HEK293 (cell line): ENCODE data around the gene TBXA2R.

Source experiments
- KLF1 ChIP-seq: fragments of 450-650 bp; formaldehyde crosslinking; IDR thresholded peaks from 2 replicates; pipeline ENCODE4 v1.5.1; 2016; ENCODE audit warnings: missing biosample characterization, missing genetic modification characterization
- KLF8 ChIP-seq: fragments of 450-650 bp; formaldehyde crosslinking; IDR thresholded peaks from 2 replicates; pipeline ENCODE4 v1.5.1; 2016; ENCODE audit warnings: missing biosample characterization, missing genetic modification characterization
- MYNN ChIP-seq: fragments of 450-650 bp; formaldehyde crosslinking; IDR thresholded peaks from 2 replicates; pipeline ENCODE4 v1.5.1; 2016; ENCODE audit warnings: missing biosample characterization, missing genetic modification characterization, borderline replicate concordance
- OSR2 ChIP-seq: fragments of 450-650 bp; formaldehyde crosslinking; IDR thresholded peaks from 2 replicates; pipeline ENCODE4 v1.5.1; 2016; ENCODE audit warnings: missing biosample characterization, missing genetic modification characterization
- SP3 ChIP-seq: fragments of 450-650 bp; formaldehyde crosslinking; IDR thresholded peaks from 2 replicates; pipeline ENCODE4 v1.5.1; 2016; ENCODE audit warnings: missing biosample characterization, missing genetic modification characterization
- ZBTB8A ChIP-seq: fragments of 450-650 bp; formaldehyde crosslinking; IDR thresholded peaks from 2 replicates; pipeline ENCODE4 v1.5.1; 2016; ENCODE audit warnings: missing biosample characterization, missing genetic modification characterization
- ZFHX2 ChIP-seq: fragments of 450-650 bp; formaldehyde crosslinking; conservative IDR thresholded peaks from 2 replicates; pipeline ENCODE4 v1.5.1; 2016; ENCODE audit warnings: missing biosample characterization, missing genetic modification characterization
- ZFP3 ChIP-seq: fragments of 450-650 bp; formaldehyde crosslinking; IDR thresholded peaks from 2 replicates; pipeline ENCODE4 v1.5.1; 2016; ENCODE audit warnings: low read depth, missing biosample characterization, missing genetic modification characterization
- ZNF132 ChIP-seq: fragments of 450-650 bp; formaldehyde crosslinking; IDR thresholded peaks from 2 replicates; pipeline ENCODE4 v1.5.1; 2017; ENCODE audit warnings: missing biosample characterization, missing genetic modification characterization, borderline replicate concordance
- ZNF140 ChIP-seq: fragments of 450-650 bp; formaldehyde crosslinking; IDR thresholded peaks from 2 replicates; pipeline ENCODE4 v1.5.1; 2016; ENCODE audit warnings: missing biosample characterization, missing genetic modification characterization
- ZNF146 ChIP-seq: fragments of 450-650 bp; formaldehyde crosslinking; IDR thresholded peaks from 2 replicates; pipeline ENCODE4 v1.5.1; 2016; ENCODE audit warnings: missing biosample characterization, missing genetic modification characterization
- ZNF155 ChIP-seq: fragments of 450-650 bp; formaldehyde crosslinking; IDR thresholded peaks from 2 replicates; pipeline ENCODE4 v1.5.1; 2016; ENCODE audit warnings: missing biosample characterization, missing genetic modification characterization
- ZNF157 ChIP-seq: fragments of 450-650 bp; formaldehyde crosslinking; IDR thresholded peaks from 2 replicates; pipeline ENCODE4 v1.5.1; 2016; ENCODE audit warnings: missing biosample characterization, missing genetic modification characterization
- ZNF16 ChIP-seq: fragments of 450-650 bp; formaldehyde crosslinking; IDR thresholded peaks from 2 replicates; pipeline ENCODE4 v1.5.1; 2016; ENCODE audit warnings: low read depth, missing biosample characterization, missing genetic modification characterization
- ZNF292 ChIP-seq: fragments of 450-650 bp; formaldehyde crosslinking; IDR thresholded peaks from 2 replicates; pipeline ENCODE4 v1.5.1; 2016; ENCODE audit warnings: low read depth, missing biosample characterization, missing genetic modification characterization, borderline replicate concordance
- ZNF341 ChIP-seq: fragments of 450-650 bp; formaldehyde crosslinking; IDR thresholded peaks from 2 replicates; pipeline ENCODE4; 2016; ENCODE audit warnings: low read depth, missing biosample characterization, missing genetic modification characterization
- ZNF423 ChIP-seq: fragments of 450-650 bp; formaldehyde crosslinking; IDR thresholded peaks from 2 replicates; pipeline ENCODE4 v1.5.1; 2016; ENCODE audit warnings: missing biosample characterization, missing genetic modification characterization
- ZNF473 ChIP-seq: fragments of 450-650 bp; formaldehyde crosslinking; IDR thresholded peaks from 2 replicates; pipeline ENCODE4 v1.5.1; 2017; ENCODE audit warnings: missing biosample characterization, missing genetic modification characterization
- ZNF530 ChIP-seq: fragments of 450-650 bp; formaldehyde crosslinking; IDR thresholded peaks from 2 replicates; pipeline ENCODE4 v1.5.1; 2016; ENCODE audit warnings: low read depth, missing biosample characterization, missing genetic modification characterization
- ZNF548 ChIP-seq: fragments of 450-650 bp; formaldehyde crosslinking; IDR thresholded peaks from 2 replicates; pipeline ENCODE4 v1.5.1; 2016; ENCODE audit warnings: missing biosample characterization, missing genetic modification characterization
- ZNF558 ChIP-seq: fragments of 450-650 bp; formaldehyde crosslinking; IDR thresholded peaks from 2 replicates; pipeline ENCODE4 v1.5.1; 2016; ENCODE audit warnings: missing biosample characterization, missing genetic modification characterization
- ZNF610 ChIP-seq: fragments of 450-650 bp; formaldehyde crosslinking; IDR thresholded peaks from 2 replicates; pipeline ENCODE4 v1.5.1; 2016; ENCODE audit warnings: missing biosample characterization, missing genetic modification characterization, borderline replicate concordance
- ZNF626 ChIP-seq: fragments of 450-650 bp; sonication (Bioruptor Pico); formaldehyde crosslinking; IDR thresholded peaks from 2 replicates; pipeline ENCODE4 v1.5.1; 2018; ENCODE audit warnings: missing biosample characterization, missing genetic modification characterization, inconsistent platforms
- ZNF660 ChIP-seq: fragments of 450-650 bp; IDR thresholded peaks from 2 replicates; pipeline ENCODE4 v1.5.1; 2018; ENCODE audit warnings: missing biosample characterization, mild to moderate bottlenecking, missing genetic modification characterization
- ZNF843 ChIP-seq: fragments of 450-650 bp; formaldehyde crosslinking; IDR thresholded peaks from 2 replicates; pipeline ENCODE4 v1.5.1; 2016; ENCODE audit warnings: missing biosample characterization, missing genetic modification characterization
- ZSCAN23 ChIP-seq: fragments of 450-650 bp; formaldehyde crosslinking; IDR thresholded peaks from 2 replicates; pipeline ENCODE4 v1.5.1; 2016; ENCODE audit warnings: missing biosample characterization, missing genetic modification characterization
- TF ChIP-seq, protein P1 (sequence below): fragments of 450-650 bp; formaldehyde crosslinking; IDR thresholded peaks from 2 replicates; pipeline ENCODE4 v1.5.1; 2016; ENCODE audit warnings: missing biosample characterization, missing genetic modification characterization
- TF ChIP-seq, protein P2 (sequence below): fragments of 450-650 bp; formaldehyde crosslinking; IDR thresholded peaks from 2 replicates; pipeline ENCODE4 v1.5.1; 2016; ENCODE audit warnings: missing biosample characterization, missing genetic modification characterization
- TF ChIP-seq, protein P3 (sequence below): fragments of 450-650 bp; formaldehyde crosslinking; IDR thresholded peaks from 2 replicates; pipeline ENCODE4 v1.5.1; 2016; ENCODE audit warnings: missing biosample characterization, missing genetic modification characterization
- TF ChIP-seq, protein P4 (sequence below): fragments of 450-650 bp; formaldehyde crosslinking; IDR thresholded peaks from 2 replicates; pipeline ENCODE4 v1.5.1; 2016; ENCODE audit warnings: missing biosample characterization, missing genetic modification characterization
- TF ChIP-seq, protein P5 (sequence below): fragments of 450-650 bp; formaldehyde crosslinking; IDR thresholded peaks from 2 replicates; pipeline ENCODE4; 2016; ENCODE audit warnings: missing biosample characterization, missing genetic modification characterization
- TF ChIP-seq, protein P6 (sequence below): fragments of 450-650 bp; formaldehyde crosslinking; IDR thresholded peaks from 2 replicates; pipeline ENCODE4 v1.5.1; 2016; ENCODE audit warnings: missing biosample characterization, missing genetic modification characterization

TBXA2R gene

DNA sequence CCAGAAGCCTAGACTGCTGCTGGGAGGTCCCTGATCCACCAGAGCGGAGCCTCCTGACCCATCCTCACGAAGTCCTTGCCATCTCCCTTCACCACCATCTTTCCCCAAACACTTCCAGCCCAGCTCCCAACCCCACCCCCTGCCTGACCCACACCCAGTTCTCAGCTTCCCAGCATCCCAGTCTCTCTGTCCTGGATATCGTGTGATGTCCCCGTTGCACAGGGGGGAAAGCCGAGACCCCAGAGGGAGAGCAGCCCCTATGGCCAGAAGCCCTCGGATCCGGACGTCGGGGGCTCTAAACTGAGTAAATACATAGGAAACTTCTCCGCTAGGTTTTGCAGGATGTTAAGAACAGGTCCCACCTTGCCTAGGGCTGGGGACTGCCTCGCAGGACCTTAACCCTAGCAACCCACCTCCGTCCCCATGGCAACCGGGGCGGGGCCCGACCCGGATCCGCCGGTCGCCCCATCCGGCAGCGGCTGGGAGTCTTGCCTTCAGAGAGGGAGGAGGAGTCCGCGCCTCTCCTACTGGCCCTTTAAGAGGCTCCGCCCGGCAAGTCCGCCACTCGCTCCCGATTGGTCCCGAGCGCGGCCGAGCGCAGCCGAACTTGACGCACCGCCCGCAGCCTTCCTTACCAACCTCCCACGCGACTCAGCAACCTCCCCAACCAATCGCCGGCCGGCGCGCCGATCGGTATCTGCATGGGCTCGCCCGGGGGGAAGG lies 34.4 kb downstream of the TBXA2R start (continued):
- TF ChIP-seq, protein P1, sequence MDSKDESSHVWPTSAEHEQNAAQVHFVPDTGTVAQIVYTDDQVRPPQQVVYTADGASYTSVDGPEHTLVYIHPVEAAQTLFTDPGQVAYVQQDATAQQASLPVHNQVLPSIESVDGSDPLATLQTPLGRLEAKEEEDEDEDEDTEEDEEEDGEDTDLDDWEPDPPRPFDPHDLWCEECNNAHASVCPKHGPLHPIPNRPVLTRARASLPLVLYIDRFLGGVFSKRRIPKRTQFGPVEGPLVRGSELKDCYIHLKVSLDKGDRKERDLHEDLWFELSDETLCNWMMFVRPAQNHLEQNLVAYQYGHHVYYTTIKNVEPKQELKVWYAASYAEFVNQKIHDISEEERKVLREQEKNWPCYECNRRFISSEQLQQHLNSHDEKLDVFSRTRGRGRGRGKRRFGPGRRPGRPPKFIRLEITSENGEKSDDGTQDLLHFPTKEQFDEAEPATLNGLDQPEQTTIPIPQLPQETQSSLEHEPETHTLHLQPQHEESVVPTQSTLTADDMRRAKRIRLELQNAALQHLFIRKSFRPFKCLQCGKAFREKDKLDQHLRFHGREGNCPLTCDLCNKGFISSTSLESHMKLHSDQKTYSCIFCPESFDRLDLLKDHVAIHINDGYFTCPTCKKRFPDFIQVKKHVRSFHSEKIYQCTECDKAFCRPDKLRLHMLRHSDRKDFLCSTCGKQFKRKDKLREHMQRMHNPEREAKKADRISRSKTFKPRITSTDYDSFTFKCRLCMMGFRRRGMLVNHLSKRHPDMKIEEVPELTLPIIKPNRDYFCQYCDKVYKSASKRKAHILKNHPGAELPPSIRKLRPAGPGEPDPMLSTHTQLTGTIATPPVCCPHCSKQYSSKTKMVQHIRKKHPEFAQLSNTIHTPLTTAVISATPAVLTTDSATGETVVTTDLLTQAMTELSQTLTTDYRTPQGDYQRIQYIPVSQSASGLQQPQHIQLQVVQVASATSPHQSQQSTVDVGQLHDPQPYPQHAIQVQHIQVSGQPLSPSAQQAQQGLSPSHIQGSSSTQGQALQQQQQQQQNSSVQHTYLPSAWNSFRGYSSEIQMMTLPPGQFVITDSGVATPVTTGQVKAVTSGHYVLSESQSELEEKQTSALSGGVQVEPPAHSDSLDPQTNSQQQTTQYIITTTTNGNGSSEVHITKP = peak; percentile 68
- no peak for TF ChIP-seq ZNF558
- peak; percentile 94 for TF ChIP-seq SP3 (tag by site-specific recombination)
- TF ChIP-seq ZNF132 (tag by site-specific recombination) = no peak
- TF ChIP-seq ZNF292 (tag by site-specific recombination) = no peak
- no peak for TF ChIP-seq ZNF155 (tag by site-specific recombination)
- TF ChIP-seq ZNF660 (tag by site-specific recombination) = no peak
- TF ChIP-seq ZNF140 (tag by site-specific recombination) = no peak
- no peak for TF ChIP-seq ZNF548
- TF ChIP-seq, protein P2, sequence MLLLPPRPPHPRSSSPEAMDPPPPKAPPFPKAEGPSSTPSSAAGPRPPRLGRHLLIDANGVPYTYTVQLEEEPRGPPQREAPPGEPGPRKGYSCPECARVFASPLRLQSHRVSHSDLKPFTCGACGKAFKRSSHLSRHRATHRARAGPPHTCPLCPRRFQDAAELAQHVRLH (tag by site-specific recombination) = no peak
- TF ChIP-seq ZNF16 (tag by site-specific recombination) = no peak
- no peak for TF ChIP-seq ZNF610 (tag by site-specific recombination)
- TF ChIP-seq ZNF626 = no peak
- TF ChIP-seq, protein P3, sequence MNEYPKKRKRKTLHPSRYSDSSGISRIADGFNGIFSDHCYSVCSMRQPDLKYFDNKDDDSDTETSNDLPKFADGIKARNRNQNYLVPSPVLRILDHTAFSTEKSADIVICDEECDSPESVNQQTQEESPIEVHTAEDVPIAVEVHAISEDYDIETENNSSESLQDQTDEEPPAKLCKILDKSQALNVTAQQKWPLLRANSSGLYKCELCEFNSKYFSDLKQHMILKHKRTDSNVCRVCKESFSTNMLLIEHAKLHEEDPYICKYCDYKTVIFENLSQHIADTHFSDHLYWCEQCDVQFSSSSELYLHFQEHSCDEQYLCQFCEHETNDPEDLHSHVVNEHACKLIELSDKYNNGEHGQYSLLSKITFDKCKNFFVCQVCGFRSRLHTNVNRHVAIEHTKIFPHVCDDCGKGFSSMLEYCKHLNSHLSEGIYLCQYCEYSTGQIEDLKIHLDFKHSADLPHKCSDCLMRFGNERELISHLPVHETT (tag by site-specific recombination) = no peak
- TF ChIP-seq ZNF473 (tag by site-specific recombination) = no peak
- TF ChIP-seq, protein P4, sequence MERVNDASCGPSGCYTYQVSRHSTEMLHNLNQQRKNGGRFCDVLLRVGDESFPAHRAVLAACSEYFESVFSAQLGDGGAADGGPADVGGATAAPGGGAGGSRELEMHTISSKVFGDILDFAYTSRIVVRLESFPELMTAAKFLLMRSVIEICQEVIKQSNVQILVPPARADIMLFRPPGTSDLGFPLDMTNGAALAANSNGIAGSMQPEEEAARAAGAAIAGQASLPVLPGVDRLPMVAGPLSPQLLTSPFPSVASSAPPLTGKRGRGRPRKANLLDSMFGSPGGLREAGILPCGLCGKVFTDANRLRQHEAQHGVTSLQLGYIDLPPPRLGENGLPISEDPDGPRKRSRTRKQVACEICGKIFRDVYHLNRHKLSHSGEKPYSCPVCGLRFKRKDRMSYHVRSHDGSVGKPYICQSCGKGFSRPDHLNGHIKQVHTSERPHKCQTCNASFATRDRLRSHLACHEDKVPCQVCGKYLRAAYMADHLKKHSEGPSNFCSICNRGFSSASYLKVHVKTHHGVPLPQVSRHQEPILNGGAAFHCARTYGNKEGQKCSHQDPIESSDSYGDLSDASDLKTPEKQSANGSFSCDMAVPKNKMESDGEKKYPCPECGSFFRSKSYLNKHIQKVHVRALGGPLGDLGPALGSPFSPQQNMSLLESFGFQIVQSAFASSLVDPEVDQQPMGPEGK = no peak
- TF ChIP-seq ZNF530 (tag by site-specific recombination) = no peak
- peak; percentile 68; the same call in 1 of the 2 replicates for TF ChIP-seq MYNN (tag by site-specific recombination)
- no peak for TF ChIP-seq ZNF146 (tag by site-specific recombination)
- TF ChIP-seq, protein P5, sequence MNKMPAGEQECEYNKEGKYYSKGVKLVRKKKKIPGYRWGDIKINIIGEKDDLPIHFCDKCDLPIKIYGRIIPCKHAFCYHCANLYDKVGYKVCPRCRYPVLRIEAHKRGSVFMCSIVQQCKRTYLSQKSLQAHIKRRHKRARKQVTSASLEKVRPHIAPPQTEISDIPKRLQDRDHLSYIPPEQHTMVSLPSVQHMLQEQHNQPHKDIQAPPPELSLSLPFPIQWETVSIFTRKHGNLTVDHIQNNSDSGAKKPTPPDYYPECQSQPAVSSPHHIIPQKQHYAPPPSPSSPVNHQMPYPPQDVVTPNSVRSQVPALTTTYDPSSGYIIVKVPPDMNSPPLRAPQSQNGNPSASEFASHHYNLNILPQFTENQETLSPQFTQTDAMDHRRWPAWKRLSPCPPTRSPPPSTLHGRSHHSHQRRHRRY (tag by site-specific recombination) = no peak
- peak; percentile 95 for TF ChIP-seq ZFHX2 (tag by site-specific recombination)
- TF ChIP-seq OSR2 (tag by site-specific recombination) = no peak
- no peak for TF ChIP-seq ZNF157
- TF ChIP-seq ZNF423 (tag by site-specific recombination) = no peak
- no peak for TF ChIP-seq ZBTB8A (tag by site-specific recombination)
- TF ChIP-seq, protein P6, sequence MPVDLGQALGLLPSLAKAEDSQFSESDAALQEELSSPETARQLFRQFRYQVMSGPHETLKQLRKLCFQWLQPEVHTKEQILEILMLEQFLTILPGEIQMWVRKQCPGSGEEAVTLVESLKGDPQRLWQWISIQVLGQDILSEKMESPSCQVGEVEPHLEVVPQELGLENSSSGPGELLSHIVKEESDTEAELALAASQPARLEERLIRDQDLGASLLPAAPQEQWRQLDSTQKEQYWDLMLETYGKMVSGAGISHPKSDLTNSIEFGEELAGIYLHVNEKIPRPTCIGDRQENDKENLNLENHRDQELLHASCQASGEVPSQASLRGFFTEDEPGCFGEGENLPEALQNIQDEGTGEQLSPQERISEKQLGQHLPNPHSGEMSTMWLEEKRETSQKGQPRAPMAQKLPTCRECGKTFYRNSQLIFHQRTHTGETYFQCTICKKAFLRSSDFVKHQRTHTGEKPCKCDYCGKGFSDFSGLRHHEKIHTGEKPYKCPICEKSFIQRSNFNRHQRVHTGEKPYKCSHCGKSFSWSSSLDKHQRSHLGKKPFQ (tag by site-specific recombination) = no peak
- TF ChIP-seq KLF1 (tag by site-specific recombination) = no peak
- TF ChIP-seq ZSCAN23 (tag by site-specific recombination) = no peak
- TF ChIP-seq ZNF341 (tag by site-specific recombination) = 0 out of 2 replicates have a peak, but pooled peaks have one; percentile 40
- TF ChIP-seq ZNF843 (tag by site-specific recombination) = no peak
- TF ChIP-seq ZFP3 (tag by site-specific recombination) = no peak
- TF ChIP-seq KLF8 (tag by site-specific recombination) = 0 out of 2 replicates have a peak, but pooled peaks have one; percentile 53
